HCT116 (cell line): Measurements from ENCODE around the gene NOTUM. TPM values are rescaled to one million over a fixed set of nuclear protein-coding genes. Genes with fewer than 3 reads are reported as not detected.

Source experiments
- ATAC-seq: fragments of 200-7000 bp; cut with Tn5 transposase; 2 replicates; pipeline ENCODE4 v1.9.1; 2020; ENCODE audit warnings: mild to moderate bottlenecking, moderate library complexity
- BruUV-seq: library from RNA; stranded (reverse); fragments of 400-500 nt; replicated peaks from 2 replicates; lab custom pipeline; 2021; lab: Mats Ljungman, UMichigan
- CTCF ChIA-PET: fragments of 300-600 bp; sonication (Branson Sonifier 250); formaldehyde crosslinking; loops from one replicate; lab custom pipeline; 2021; ENCODE audit warnings: antibody characterized with exemption; lab: Charles Lee
- POLR2A ChIA-PET: fragments of 300-600, 350-600 bp; sonication (Branson Sonifier 250); formaldehyde crosslinking; loops from one replicate; lab custom pipeline; 2021; ENCODE audit warnings: antibody characterized with exemption; lab: Charles Lee
- RAD21 ChIA-PET, 2 experiments: fragments of 300-600 bp; sonication (Branson Sonifier 250); formaldehyde crosslinking; loops; one replicate each; lab custom pipeline; 2023; ENCODE audit warnings: low total read pairs in 2 of 2; ENCODE audit not compliant: uncharacterized antibody in 2 of 2, unreplicated experiment in 2 of 2, low non-redundant PET in 1 of 2; lab: Charles Lee
- DNase-seq: peaks from one replicate; pipeline ENCODE4 v3.0.0-alpha.2; 2010; ENCODE audit warnings: low read depth, low spot score
- H2AFZ ChIP-seq: fragments of 200-600 bp; shearing (Covaris generic), sonication (generic); 2 replicates; pipeline ENCODE4 v1.6.1; 2017; ENCODE audit warnings: low read depth, mixed run types, mixed read lengths, antibody characterized with exemption, low read length; ENCODE audit not compliant: poor library complexity, severe bottlenecking
- H3K27ac ChIP-seq: 2 replicates; pipeline ENCODE4 v1.5.1; 2012; ENCODE audit warnings: low read depth, low read length
- H3K27me3 ChIP-seq: fragments of 200-600 bp; sonication (generic); 2 replicates; pipeline ENCODE4 v1.6.1; 2016; ENCODE audit warnings: mixed run types, low read length, mixed read lengths; ENCODE audit not compliant: insufficient read depth
- H3K36me3 ChIP-seq, 2 experiments: fragments of 200-500 bp in 1 of 2; fragments of 200-600 bp in 1 of 2; sonication (Bioruptor generic) in 1 of 2; sonication (generic) in 1 of 2; 2 replicates each; pipeline versions ENCODE4 v1.5.1 to v1.6.1; 2014 to 2016; ENCODE audit warnings: low read length in 2 of 2, inconsistent platforms in 1 of 2, mixed read lengths in 1 of 2, mixed run types in 1 of 2; ENCODE audit not compliant: insufficient read depth in 2 of 2, control insufficient read depth in 1 of 2
- H3K4me1 ChIP-seq, 2 experiments: fragments of 200-600 bp in 1 of 2; sonication (generic) in 1 of 2; 2 replicates each; pipeline versions ENCODE4 v1.5.1 to v1.6.1; 2012 to 2017; ENCODE audit warnings: low read length in 2 of 2, inconsistent platforms in 1 of 2, mild to moderate bottlenecking in 1 of 2, mixed read lengths in 1 of 2, mixed run types in 1 of 2, moderate library complexity in 1 of 2; ENCODE audit not compliant: insufficient read depth in 2 of 2, control insufficient read depth in 1 of 2
- H3K4me2 ChIP-seq: fragments of 200-600 bp; sonication (generic); 2 replicates; pipeline ENCODE4 v1.6.1; 2017; ENCODE audit warnings: mixed run types, low read length, mixed read lengths
- H3K4me3 ChIP-seq, 2 experiments: fragments of 200-600 bp in 1 of 2; sonication (generic) in 1 of 2; replicated peaks in 1 of 2; 2 replicates each; pipeline ENCODE4 v1.5.1; 2011 to 2016; ENCODE audit warnings: low read length in 2 of 2, control low read depth in 1 of 2, low read depth in 1 of 2, mild to moderate bottlenecking in 1 of 2, mixed read lengths in 1 of 2, mixed run types in 1 of 2
- H3K79me2 ChIP-seq: fragments of 200-600 bp; sonication (generic); 2 replicates; pipeline ENCODE4 v1.6.1; 2017; ENCODE audit warnings: mild to moderate bottlenecking, mixed run types, low read length, moderate library complexity, mixed read lengths; ENCODE audit not compliant: insufficient read depth
- H3K9ac ChIP-seq: fragments of 200-600 bp; sonication (generic); 2 replicates; pipeline ENCODE4 v1.6.1; 2016; ENCODE audit warnings: low read length, mixed read lengths
- H3K9me2 ChIP-seq: fragments of 200-600 bp; sonication (generic), shearing (Covaris generic); 2 replicates; pipeline ENCODE4 v1.6.1; 2017; ENCODE audit warnings: mixed run types, mild to moderate bottlenecking, moderate library complexity; ENCODE audit not compliant: insufficient read depth
- H3K9me3 ChIP-seq, 2 experiments: fragments of 200-500 bp in 1 of 2; fragments of 200-600 bp in 1 of 2; sonication (Bioruptor generic) in 1 of 2; sonication (generic) in 1 of 2; 2 replicates each; pipeline ENCODE4 v1.6.1; 2014 to 2017; ENCODE audit warnings: low read length in 2 of 2, mixed read lengths in 2 of 2, inconsistent platforms in 1 of 2, low read depth in 1 of 2, mild to moderate bottlenecking in 1 of 2, mixed run types in 1 of 2, moderate library complexity in 1 of 2; ENCODE audit not compliant: control insufficient read depth in 1 of 2, insufficient read depth in 1 of 2
- H4K20me1 ChIP-seq: fragments of 200-600 bp; sonication (generic), shearing (Covaris generic); 2 replicates; pipeline ENCODE4 v1.6.1; 2017; ENCODE audit warnings: mixed run types, mild to moderate bottlenecking, moderate library complexity; ENCODE audit not compliant: insufficient read depth
- CBX3 ChIP-seq: IDR thresholded peaks from 2 replicates; pipeline ENCODE4 v1.6.1; 2012; ENCODE audit warnings: low read depth
- CEBPB ChIP-seq: IDR thresholded peaks from 2 replicates; pipeline ENCODE4 v1.6.1; 2012; ENCODE audit warnings: low read depth
- EGR1 ChIP-seq: IDR thresholded peaks from 2 replicates; pipeline ENCODE4 v1.6.1; 2012; ENCODE audit warnings: low read depth
- EZH2 ChIP-seq: fragments of 200-600 bp; sonication (generic); IDR thresholded peaks from 2 replicates; pipeline ENCODE4 v1.6.1; 2017; ENCODE audit warnings: antibody characterized with exemption, mixed run types
- EZH2phosphoT487 ChIP-seq: fragments of 200-600 bp; IDR thresholded peaks from 2 replicates; pipeline ENCODE4 v1.6.1; 2018; ENCODE audit warnings: antibody characterized with exemption, borderline replicate concordance
- FOSL1 ChIP-seq: IDR thresholded peaks from 2 replicates; pipeline ENCODE4 v1.6.1; 2012; ENCODE audit warnings: low read depth
- POLR2A ChIP-seq: IDR thresholded peaks from 2 replicates; pipeline ENCODE4 v1.7.0; 2011; ENCODE audit warnings: borderline replicate concordance; ENCODE audit not compliant: insufficient read depth, insufficient read length; ENCODE audit errors: extremely low read depth
- POLR2AphosphoS5 ChIP-seq: IDR thresholded peaks from 2 replicates; pipeline ENCODE4 v1.6.1; 2011; ENCODE audit warnings: mild to moderate bottlenecking, low read depth, low read length, moderate library complexity
- RAD21 ChIP-seq: IDR thresholded peaks from 2 replicates; pipeline ENCODE4 v1.6.1; 2012; ENCODE audit warnings: low read depth, mild to moderate bottlenecking
- SIN3A ChIP-seq: IDR thresholded peaks from 2 replicates; pipeline ENCODE4 v1.6.1; 2012; ENCODE audit warnings: low read depth
- SRF ChIP-seq: IDR thresholded peaks from 2 replicates; pipeline ENCODE4 v1.6.1; 2012; ENCODE audit warnings: low read depth
- TCF7L2 ChIP-seq: IDR thresholded peaks from 2 replicates; pipeline ENCODE4 v1.7.0; 2011; ENCODE audit warnings: borderline replicate concordance, inconsistent platforms; ENCODE audit not compliant: insufficient read depth, insufficient read length; ENCODE audit errors: extremely low read depth
- YY1 ChIP-seq: IDR thresholded peaks from 2 replicates; pipeline ENCODE4 v1.6.1; 2011; ENCODE audit warnings: low read length, low read depth, moderate library complexity, mild to moderate bottlenecking; ENCODE audit not compliant: insufficient replicate concordance; ENCODE audit errors: extremely low read depth
- ZBTB33 ChIP-seq: IDR thresholded peaks from 2 replicates; pipeline ENCODE4 v1.6.1; 2011; ENCODE audit warnings: mild to moderate bottlenecking, low read length, moderate library complexity; ENCODE audit not compliant: insufficient replicate concordance; ENCODE audit errors: extremely low read depth
- ZFX ChIP-seq: fragments of 450-650 bp; IDR thresholded peaks from 2 replicates; pipeline ENCODE4 v1.6.1; 2017
- ZNF274 ChIP-seq: fragments of 200-500 bp; sonication (Bioruptor generic); IDR thresholded peaks from 2 replicates; pipeline ENCODE4 v1.6.1; 2014; ENCODE audit warnings: mild to moderate bottlenecking, low read depth, low read length, inconsistent platforms
- intact Hi-C: fragments of 100-400 bp; cut with micrococcal nuclease; formaldehyde crosslinking; loops from 2 replicates; pipeline ENCODE4 v1.10.0; 2022
- total RNA-seq: library from RNA; stranded (reverse); gene quantifications from one replicate; pipeline ENCODE4 v1.2.1, GENCODE V29; 2021; ENCODE audit not compliant: unreplicated experiment
- TF ChIP-seq, protein P1 (sequence below): IDR thresholded peaks from 2 replicates; pipeline ENCODE4 v1.6.1; 2012
- TF ChIP-seq, protein P2 (sequence below): IDR thresholded peaks from 2 replicates; pipeline ENCODE4 v1.6.1; 2012

The NOTUM gene
- total RNA-seq, 1 experiment from 2014 or later = 12.5 TPM

DNA sequence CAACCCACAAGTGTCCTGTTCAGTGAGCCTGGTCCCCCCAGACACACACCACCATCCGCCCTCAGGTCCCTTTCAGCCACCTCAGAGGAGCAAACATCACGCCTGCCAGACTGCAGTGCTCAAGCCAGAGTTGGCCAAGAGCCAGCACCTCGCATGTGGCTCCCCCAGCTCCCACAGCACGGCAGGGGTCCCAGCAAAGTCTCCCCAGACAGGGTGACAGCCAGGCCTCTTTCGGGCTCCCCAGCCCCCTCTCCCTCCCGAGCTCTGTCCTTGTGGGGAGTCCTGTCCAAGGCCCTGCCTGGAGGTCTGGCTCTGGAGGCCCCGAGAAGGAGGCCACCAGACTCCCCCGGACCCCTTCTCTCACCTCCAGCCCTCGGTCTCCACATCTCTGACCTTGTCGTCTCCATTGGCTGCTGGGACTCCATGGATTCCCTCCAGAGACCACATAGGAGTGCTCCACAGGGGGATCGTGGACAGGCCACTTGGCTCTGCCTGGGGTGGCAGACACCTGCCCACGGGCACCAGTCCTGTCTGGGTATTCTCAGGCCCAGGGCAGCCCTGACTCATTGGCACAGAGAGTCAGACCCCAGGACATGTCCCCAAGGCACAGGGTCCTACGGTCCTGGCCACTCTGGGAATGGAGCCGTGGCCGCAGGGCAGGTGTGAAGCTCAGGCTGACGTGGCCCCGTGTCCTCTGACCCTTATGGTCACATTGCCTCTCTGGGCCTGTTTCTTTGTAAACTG, 12.2 kb downstream of the NOTUM start (continued):
- TF ChIP-seq ZBTB33 (no peak), RAD21 (no peak), ZFX (no peak), POLR2AphosphoS5 (no peak)
- TF ChIP-seq, protein P1, sequence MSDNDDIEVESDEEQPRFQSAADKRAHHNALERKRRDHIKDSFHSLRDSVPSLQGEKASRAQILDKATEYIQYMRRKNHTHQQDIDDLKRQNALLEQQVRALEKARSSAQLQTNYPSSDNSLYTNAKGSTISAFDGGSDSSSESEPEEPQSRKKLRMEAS = no peak
- TF ChIP-seq, protein P2, sequence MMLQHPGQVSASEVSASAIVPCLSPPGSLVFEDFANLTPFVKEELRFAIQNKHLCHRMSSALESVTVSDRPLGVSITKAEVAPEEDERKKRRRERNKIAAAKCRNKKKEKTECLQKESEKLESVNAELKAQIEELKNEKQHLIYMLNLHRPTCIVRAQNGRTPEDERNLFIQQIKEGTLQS = no peak

DNA sequence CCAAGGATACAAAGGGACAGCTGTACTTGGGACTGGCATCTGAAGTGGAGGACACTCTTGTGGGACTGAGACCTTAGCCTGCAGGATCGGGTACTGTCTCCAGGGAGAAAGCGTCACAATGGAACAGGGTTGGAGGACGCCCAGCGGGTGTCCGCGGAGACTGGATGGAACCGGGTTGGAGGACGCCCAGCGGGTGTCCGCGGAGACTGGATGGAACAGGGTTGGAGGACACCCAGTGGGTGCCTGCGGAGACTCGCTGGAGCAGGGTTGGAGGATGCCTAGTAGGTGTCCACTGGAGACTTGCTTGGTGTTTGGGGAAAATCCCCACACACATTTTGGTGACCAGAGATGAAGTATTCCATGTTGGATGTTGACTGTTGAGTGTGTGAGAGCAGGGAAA, 13.8 kb downstream of the NOTUM start, which contains the start of gene MYADML2:
TSS of gene MYADML2 (minus strand) at position 45 of the 400 bp plus-strand sequence. CDS start 5,492 bp downstream, outside the sequence.
- Histone ChIP-seq H3K27me3 (no peaks in the 10 kb centered on the region), H2AFZ (no peak within 1 kb of the TSS), H4K20me1 (no peaks in the 10 kb centered on the region), H3K4me1 (peaks cover 0 to 10% of the 10 kb centered on the region in 2 experiments; a peak in 1 of 4 replicates), H3K36me3 (no peaks in the 10 kb centered on the region), H3K4me3 (no peak within 1 kb of the TSS), H3K9ac (no peak within 1 kb of the TSS), H3K9me3 (no peaks in the 10 kb centered on the region), H3K4me2 (no peak within 1 kb of the TSS), H3K79me2 (no peaks in the 10 kb centered on the region), H3K9me2 (no peaks in the 10 kb centered on the region), H3K27ac (no peak within 1 kb of the TSS)
- ChIA-PET POLR2A (no interaction called here), RAD21 (no interaction called here), CTCF (interaction anchor here (0.7 to 1.0 kb wide), 2 partner anchors 12 kb away, joined by 3 to 4 read pairs; no protein-coding TSS in a partner anchor)
- ATAC-seq (no peak), DNase-seq (no peak)
- intact Hi-C loops = no loop called here
- BruUV-seq = no TSS peak
- no peak for TF ChIP-seq CBX3
- no peak for TF ChIP-seq TCF7L2
- no peak for TF ChIP-seq SIN3A
- TF ChIP-seq CEBPB = no peak
- no peak for TF ChIP-seq YY1
- no peak for TF ChIP-seq EGR1
- TF ChIP-seq RAD21 = no peak
- TF ChIP-seq ZNF274 = no peak
- TF ChIP-seq SRF = no peak
- TF ChIP-seq FOSL1 = no peak
- TF ChIP-seq POLR2AphosphoS5 = no peak
- TF ChIP-seq EZH2phosphoT487 = no peak
- TF ChIP-seq, protein P2 = no peak
- no peak for TF ChIP-seq ZBTB33
- no peak for TF ChIP-seq EZH2
- no peak for TF ChIP-seq POLR2A
